Fibroblast of pulmonary artery (primary cell): ENCODE results near the gene TNRC6C.
"Not testable (repeated sequence)": the region's sequence is repeated elsewhere in the genome, so short reads cannot be mapped to it uniquely, and the experiment has no call there.

Experiments used
- DNase-seq: peaks from one replicate; pipeline ENCODE4 v3.0.0-alpha.2; 2010; ENCODE audit warnings: low read depth
- H3K4me3 ChIP-seq: replicated peaks from 2 replicates; pipeline ENCODE4 v1.5.1; 2011; ENCODE audit warnings: low read depth, mild to moderate bottlenecking, control low read depth, low read length, moderate library complexity
- TF ChIP-seq, protein P1 (sequence below): IDR thresholded peaks from 2 replicates; pipeline ENCODE4 v1.5.1; 2011; ENCODE audit warnings: mild to moderate bottlenecking, control low read depth, low read length, inconsistent platforms; ENCODE audit errors: missing control alignments

The TNRC6C gene

DNA sequence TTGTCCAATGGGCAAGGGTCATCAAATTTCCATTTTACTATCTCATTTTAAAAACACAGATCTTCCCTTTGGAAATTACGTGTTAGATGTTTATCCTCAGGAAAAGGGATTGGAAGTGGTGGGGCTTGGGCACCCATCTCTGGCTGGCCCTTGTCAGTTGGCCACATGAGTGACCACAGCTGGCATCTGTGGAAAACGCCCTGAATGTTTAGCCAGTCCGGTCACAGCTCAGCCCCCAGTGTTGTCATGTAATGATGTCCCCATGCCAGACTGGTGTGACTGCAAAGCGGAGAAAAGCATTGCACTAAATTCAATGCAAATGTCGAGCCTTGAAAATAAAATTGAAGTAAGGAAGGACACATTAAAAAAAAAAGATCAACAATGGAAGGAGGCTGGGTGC is 117.0 kb downstream of the TNRC6C start:
- H3K4me3 ChIP-seq = no peak overlapping the region
- DNase-seq = no peak
- TF ChIP-seq, protein P1, sequence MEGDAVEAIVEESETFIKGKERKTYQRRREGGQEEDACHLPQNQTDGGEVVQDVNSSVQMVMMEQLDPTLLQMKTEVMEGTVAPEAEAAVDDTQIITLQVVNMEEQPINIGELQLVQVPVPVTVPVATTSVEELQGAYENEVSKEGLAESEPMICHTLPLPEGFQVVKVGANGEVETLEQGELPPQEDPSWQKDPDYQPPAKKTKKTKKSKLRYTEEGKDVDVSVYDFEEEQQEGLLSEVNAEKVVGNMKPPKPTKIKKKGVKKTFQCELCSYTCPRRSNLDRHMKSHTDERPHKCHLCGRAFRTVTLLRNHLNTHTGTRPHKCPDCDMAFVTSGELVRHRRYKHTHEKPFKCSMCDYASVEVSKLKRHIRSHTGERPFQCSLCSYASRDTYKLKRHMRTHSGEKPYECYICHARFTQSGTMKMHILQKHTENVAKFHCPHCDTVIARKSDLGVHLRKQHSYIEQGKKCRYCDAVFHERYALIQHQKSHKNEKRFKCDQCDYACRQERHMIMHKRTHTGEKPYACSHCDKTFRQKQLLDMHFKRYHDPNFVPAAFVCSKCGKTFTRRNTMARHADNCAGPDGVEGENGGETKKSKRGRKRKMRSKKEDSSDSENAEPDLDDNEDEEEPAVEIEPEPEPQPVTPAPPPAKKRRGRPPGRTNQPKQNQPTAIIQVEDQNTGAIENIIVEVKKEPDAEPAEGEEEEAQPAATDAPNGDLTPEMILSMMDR = no peak

DNA sequence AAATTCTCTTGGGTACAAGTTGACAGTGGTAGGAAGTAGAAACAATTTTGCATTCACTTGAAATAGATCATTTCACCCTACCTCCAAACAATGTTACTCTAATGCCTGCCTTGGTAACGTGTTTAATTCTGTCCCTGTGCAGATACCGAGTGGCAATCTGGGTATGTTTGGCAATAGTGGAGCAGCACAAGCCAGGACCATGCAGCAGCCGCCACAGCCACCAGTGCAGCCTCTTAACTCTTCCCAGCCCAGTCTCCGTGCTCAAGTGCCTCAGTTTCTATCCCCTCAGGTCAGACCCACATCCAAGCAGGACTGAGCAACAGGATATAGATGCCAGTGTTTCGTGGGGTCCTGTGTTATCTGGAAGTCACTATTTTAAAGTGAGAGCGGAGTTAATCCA is 120.8 kb downstream of the TNRC6C start:
- TF ChIP-seq, protein P1 = no peak
- no peak overlapping the region for H3K4me3 ChIP-seq
- DNase-seq = no peak

DNA sequence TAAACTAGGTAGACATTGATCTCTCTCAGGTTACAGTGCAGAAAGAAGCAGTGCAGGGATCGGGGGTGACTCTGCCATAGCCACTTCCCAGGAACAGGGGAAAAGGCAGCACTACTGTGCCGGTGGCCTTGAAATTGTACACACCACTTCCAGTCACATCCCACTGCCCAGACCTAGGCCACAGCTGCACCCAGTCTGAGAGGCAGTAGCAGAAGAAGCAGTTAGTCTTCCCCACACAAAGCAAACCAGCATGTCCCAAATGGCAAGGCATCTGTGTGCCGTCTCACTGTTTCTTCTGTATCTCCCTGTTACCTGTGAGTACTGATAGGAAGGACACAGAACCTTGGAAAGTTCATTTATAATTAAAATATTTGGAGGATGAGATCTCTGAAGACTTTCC is 123.0 kb downstream of the TNRC6C start:
- no peak for DNase-seq
- H3K4me3 ChIP-seq = no peak overlapping the region
- TF ChIP-seq, protein P1 = no peak

DNA sequence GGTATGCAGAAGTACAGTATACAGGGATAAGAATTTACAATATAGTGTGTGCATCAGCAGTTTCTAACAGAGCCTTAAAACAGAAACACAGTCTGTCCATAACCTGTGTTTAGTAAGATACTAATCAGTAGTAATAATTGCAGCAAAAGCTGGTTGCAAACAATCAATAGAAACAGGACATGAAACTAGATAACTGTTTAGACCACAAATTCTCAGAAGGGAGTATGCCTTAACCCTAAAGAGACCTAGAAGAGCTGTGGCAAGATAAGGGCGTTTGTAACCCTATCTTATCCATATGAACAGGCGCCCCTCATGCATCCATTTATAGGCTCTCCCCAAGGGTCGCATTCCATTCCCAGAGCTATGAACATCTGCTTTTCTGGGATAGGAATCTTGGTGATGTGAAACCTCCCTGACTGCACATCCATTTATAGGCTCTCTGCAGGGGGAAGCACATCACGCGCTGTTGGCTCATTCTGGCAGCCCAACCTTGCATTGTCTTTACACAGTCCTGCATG is 123.9 kb downstream of the TNRC6C start:
- not testable (repeated sequence) for H3K4me3 ChIP-seq, DNase-seq

DNA sequence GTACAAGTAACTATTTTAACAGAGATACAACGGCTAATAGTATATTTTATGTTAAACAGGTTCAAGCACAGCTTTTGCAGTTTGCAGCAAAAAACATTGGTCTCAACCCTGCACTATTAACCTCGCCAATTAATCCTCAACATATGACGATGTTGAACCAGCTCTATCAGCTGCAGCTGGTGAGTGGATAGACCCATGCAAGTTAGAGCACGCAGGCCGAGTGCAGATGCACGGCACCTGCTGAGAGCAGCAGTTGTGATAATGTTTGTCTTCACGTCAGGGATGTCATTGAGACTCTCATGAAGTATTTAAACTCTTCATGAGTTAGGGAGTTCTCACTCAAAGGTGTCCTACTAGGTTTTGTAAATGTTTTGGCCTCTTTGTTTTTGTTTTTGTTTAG is 124.5 kb downstream of the TNRC6C start:
- TF ChIP-seq, protein P1 = no peak
- H3K4me3 ChIP-seq = no peak overlapping the region
- DNase-seq = no peak

DNA sequence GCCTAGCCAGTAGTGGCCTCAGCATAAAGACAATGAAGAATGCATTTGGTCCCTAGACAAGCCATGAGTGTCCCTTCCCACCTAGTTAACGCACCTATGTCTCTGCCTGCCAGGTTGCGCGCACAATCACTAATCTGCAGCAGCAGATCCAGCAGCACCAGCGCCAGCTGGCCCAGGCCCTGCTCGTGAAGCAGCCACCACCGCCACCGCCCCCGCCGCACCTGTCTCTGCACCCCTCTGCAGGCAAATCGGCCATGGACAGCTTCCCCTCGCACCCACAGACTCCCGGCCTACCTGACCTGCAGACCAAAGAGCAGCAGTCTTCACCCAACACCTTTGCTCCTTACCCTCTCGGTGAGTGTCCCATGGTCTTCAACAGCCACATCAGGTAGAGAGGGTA is 128.2 kb downstream of the TNRC6C start:
- no peak for DNase-seq
- TF ChIP-seq, protein P1 = no peak
- H3K4me3 ChIP-seq = no peak overlapping the region

DNA sequence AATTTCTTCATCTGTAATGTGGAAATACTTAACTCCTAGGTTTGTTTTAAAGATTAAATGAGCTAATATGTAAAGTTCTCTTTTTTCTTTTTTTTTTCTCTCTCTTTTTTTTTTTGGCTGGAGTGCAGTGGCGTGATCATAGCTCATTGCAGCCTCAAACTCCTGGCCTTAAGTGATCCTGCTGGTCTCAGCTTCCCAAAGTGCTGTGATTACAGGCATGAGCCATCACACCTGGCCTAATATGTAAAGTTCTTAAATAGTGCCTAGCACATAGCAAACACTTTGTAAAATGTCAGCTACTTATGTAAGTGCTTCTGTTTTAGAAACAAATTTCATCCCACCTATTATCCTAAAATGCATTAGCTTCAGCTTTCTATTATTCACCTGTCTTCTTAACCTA is 130.0 kb downstream of the TNRC6C start:
- no peak overlapping the region for H3K4me3 ChIP-seq
- DNase-seq = no peak
- TF ChIP-seq, protein P1 = no peak
